HepG2 (cell line): ENCODE measurements around the gene CCDC170. TPM values are rescaled to one million over a fixed set of nuclear protein-coding genes. Genes with fewer than 3 reads are reported as not detected.

Experiments used
- FOXP1 ChIP-seq, 2 experiments: fragments of 450-650 bp in 1 of 2; IDR thresholded peaks; 2 replicates each; pipeline ENCODE4 v1.6.1; 2017 to 2018; ENCODE audit warnings: antibody characterized with exemption in 1 of 2
- GATAD2A ChIP-seq: IDR thresholded peaks from 2 replicates; pipeline ENCODE4 v1.6.1; 2016
- HMG20A ChIP-seq: IDR thresholded peaks from 2 replicates; pipeline ENCODE4 v1.6.1; 2016; ENCODE audit warnings: borderline replicate concordance
- HNRNPUL1 ChIP-seq: fragments of 200-400 bp; formaldehyde crosslinking; IDR thresholded peaks from 2 replicates; pipeline ENCODE4 v1.6.1; 2017; ENCODE audit warnings: low read depth, mild to moderate bottlenecking, low read length, moderate library complexity
- KAT2B ChIP-seq: fragments of 150-350 bp; IDR thresholded peaks from 2 replicates; pipeline ENCODE4 v1.6.1; 2014; ENCODE audit warnings: low read depth, low read length, borderline replicate concordance
- KDM5A ChIP-seq: fragments of 200-600 bp; sonication (generic); IDR thresholded peaks from 2 replicates; pipeline ENCODE4 v1.7.0; 2018; ENCODE audit warnings: antibody characterized with exemption, mild to moderate bottlenecking, low read length, borderline replicate concordance
- MED13 ChIP-seq: sonication (generic); formaldehyde crosslinking; IDR thresholded peaks from 2 replicates; pipeline ENCODE4 v1.5.0; 2020; ENCODE audit warnings: missing genetic modification reagents
- NCOA2 ChIP-seq: sonication (generic); formaldehyde crosslinking; IDR thresholded peaks from 2 replicates; pipeline ENCODE4 v1.8.0; 2022; ENCODE audit warnings: inconsistent platforms
- NFIC ChIP-seq: IDR thresholded peaks from 2 replicates; pipeline ENCODE4 v1.6.1; 2012; ENCODE audit warnings: mild to moderate bottlenecking, low read length, inconsistent platforms
- PAXIP1 ChIP-seq: sonication (generic); formaldehyde crosslinking; conservative IDR thresholded peaks from 2 replicates; pipeline ENCODE4 v1.4.0; 2020; ENCODE audit warnings: mild to moderate bottlenecking, missing genetic modification reagents, moderate library complexity
- REPIN1 ChIP-seq: sonication (generic); formaldehyde crosslinking; IDR thresholded peaks from 2 replicates; pipeline ENCODE4 v1.8.0; 2022; ENCODE audit warnings: missing genetic modification reagents, low read depth, mild to moderate bottlenecking, borderline replicate concordance
- TCF7L2 ChIP-seq: IDR thresholded peaks from 2 replicates; pipeline ENCODE4 v1.6.1; 2011; ENCODE audit warnings: mild to moderate bottlenecking, low read depth, low read length, moderate library complexity
- ZGPAT ChIP-seq: IDR thresholded peaks from 2 replicates; pipeline ENCODE4 v1.6.1; 2016; ENCODE audit warnings: mild to moderate bottlenecking
- ZNF619 ChIP-seq: sonication (generic); formaldehyde crosslinking; IDR thresholded peaks from 2 replicates; pipeline ENCODE4 v1.4.0; 2020; ENCODE audit warnings: mild to moderate bottlenecking, missing genetic modification reagents
- ZNF766 ChIP-seq: sonication (generic); formaldehyde crosslinking; IDR thresholded peaks from 2 replicates; pipeline ENCODE4 v1.5.0; 2020; ENCODE audit warnings: missing genetic modification reagents, borderline replicate concordance
- polyA plus RNA-seq, 8 experiments: library from polyadenylated mRNA; depleted of rRNA in 3 of 8; stranded (reverse) in 7 of 8; unstranded in 1 of 8; fragments of >200 nt; fragmentation: Illumina TruSeq in 4 of 8; extraction: Trizol in 4 of 8; gene quantifications; 2 replicates each; pipeline versions ENCODE4 v1.2.1 to v1.2.3, GENCODE V29; 2011 to 2016; ENCODE audit warnings: low read depth in 4 of 8, missing spikeins in 1 of 8, mixed read lengths in 1 of 8; ENCODE audit not compliant: insufficient read depth in 1 of 8
- total RNA-seq, 5 experiments: library from RNA; depleted of rRNA; stranded (reverse); fragments of >200 nt; fragmentation: Illumina TruSeq; extraction: Trizol; gene quantifications; 2 replicates each; pipeline ENCODE4 v1.2.3, GENCODE V29; 2016; ENCODE audit warnings: low read depth in 1 of 5

The CCDC170 gene
- total and polyA plus RNA-seq, 2 of the 13 experiments (the other 11 are each of a cell fraction or from before 2014, with no cell fraction given), result 0.90 to 5.1 TPM

DNA sequence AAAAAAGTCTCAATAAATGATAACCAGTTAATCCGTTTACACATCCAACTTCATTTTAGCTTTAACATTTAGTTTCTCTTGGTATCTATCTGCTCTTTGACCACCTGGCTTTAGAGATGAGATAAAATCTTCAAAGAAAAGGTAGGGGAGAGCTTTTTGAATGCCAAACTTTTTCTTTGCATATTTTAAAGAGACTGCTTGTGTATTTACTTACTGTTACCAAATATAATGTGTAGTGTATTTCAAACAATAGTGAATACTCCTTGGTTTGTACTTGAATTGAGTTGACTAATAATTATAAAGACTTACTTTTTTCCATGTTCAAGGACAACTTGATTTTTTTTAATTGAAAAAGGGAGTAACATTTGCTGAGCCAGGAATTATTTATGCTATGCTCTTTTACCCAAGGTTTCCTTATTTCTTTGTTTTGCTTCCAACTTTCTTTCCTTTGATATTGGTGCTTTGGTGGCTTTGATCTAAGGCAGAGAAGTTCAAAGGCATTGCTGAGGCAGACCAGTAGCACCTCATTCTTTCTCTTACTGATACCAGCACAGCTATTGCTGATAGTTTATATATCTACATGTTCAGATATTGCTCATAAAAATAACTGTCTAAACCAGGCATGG is 7.8 kb downstream of the CCDC170 start (continued):
- peak; percentile 53; the same call in 1 of the 2 replicates for TF ChIP-seq PAXIP1 (CRISPR knock-in tag)
- TF ChIP-seq ZNF766, result no peak
- TF ChIP-seq FOXP1 (IDR thresholded peaks at IDR 0.05), result no peak
- TF ChIP-seq FOXP1 (CRISPR knock-in tag; IDR thresholded peaks at IDR 0.05), result 0 out of 2 replicates have a peak, but pooled peaks have one; percentile 36
- peak; percentile 45 for TF ChIP-seq HMG20A (CRISPR knock-in tag)
- peak; percentile 49; the same call in 1 of the 2 replicates for TF ChIP-seq NCOA2 (CRISPR knock-in tag)
- TF ChIP-seq REPIN1 (CRISPR knock-in tag), result no peak
- peak; percentile 33; the same call in 1 of the 2 replicates for TF ChIP-seq KDM5A
- TF ChIP-seq ZNF619, result no peak
- peak; percentile 14; the same call in 1 of the 2 replicates for TF ChIP-seq GATAD2A (CRISPR knock-in tag)
- TF ChIP-seq ZGPAT (CRISPR knock-in tag), result 0 out of 2 replicates have a peak, but pooled peaks have one; percentile 26
- TF ChIP-seq KAT2B, result no peak
- TF ChIP-seq HNRNPUL1, result peak; percentile 20; the same call in 1 of the 2 replicates
- peak; percentile 76 for TF ChIP-seq TCF7L2
- peak; percentile 39; the same call in 1 of the 2 replicates for TF ChIP-seq MED13
- TF ChIP-seq NFIC, result peak; percentile 71
